SK-N-SH treated with all-trans-retinoic acid at 6 μM for 48 hours (cell line): ENCODE results near the gene SMARCD1.

Experiments used
- ATAC-seq: fragments of 200-7000 bp; cut with Tn5 transposase; 3 replicates; pipeline ENCODE4 v1.9.1; 2020; ENCODE audit warnings: mild to moderate bottlenecking, moderate library complexity
- ARNTL ChIP-seq: fragments of 450-650 bp; formaldehyde crosslinking; IDR thresholded peaks from 2 replicates; pipeline ENCODE4 v1.5.0; 2020; ENCODE audit warnings: low read depth, mild to moderate bottlenecking, moderate library complexity, borderline replicate concordance
- BACH2 ChIP-seq: fragments of 250-450 bp; sonication (Bioruptor Pico); IDR thresholded peaks from 2 replicates; pipeline ENCODE4 v1.9.0; 2021; ENCODE audit warnings: mild to moderate bottlenecking, borderline replicate concordance
- CREB5 ChIP-seq: fragments of 250-450 bp; sonication (Bioruptor Pico); IDR thresholded peaks from 2 replicates; pipeline ENCODE4 v1.5.1; 2020; ENCODE audit warnings: low read depth, mild to moderate bottlenecking, moderate library complexity
- CSDC2 ChIP-seq: fragments of 250-450 bp; sonication (Bioruptor Pico); IDR thresholded peaks from 2 replicates; pipeline ENCODE4 v1.5.0; 2020; ENCODE audit warnings: mild to moderate bottlenecking, moderate library complexity
- ESRRG ChIP-seq: fragments of 250-450 bp; sonication (Bioruptor Pico); IDR thresholded peaks from 2 replicates; pipeline ENCODE4 v1.6.1; 2021; ENCODE audit warnings: mild to moderate bottlenecking
- GLIS3 ChIP-seq: fragments of 250-450 bp; sonication (Bioruptor Pico); IDR thresholded peaks from 2 replicates; pipeline ENCODE4 v1.5.0; 2020; ENCODE audit warnings: mild to moderate bottlenecking, moderate library complexity
- ISL1 ChIP-seq: fragments of 250-450 bp; sonication (Bioruptor Pico); IDR thresholded peaks from 2 replicates; pipeline ENCODE4 v2.1.2; 2022; ENCODE audit warnings: mild to moderate bottlenecking, moderate library complexity
- OSR1 ChIP-seq: fragments of 250-450 bp; sonication (Bioruptor Pico); IDR thresholded peaks from 2 replicates; pipeline ENCODE4 v1.8.0; 2022; ENCODE audit warnings: moderate library complexity, mild to moderate bottlenecking, inconsistent platforms
- PPARA ChIP-seq: fragments of 250-450 bp; sonication (Bioruptor Pico); IDR thresholded peaks from 2 replicates; pipeline ENCODE4 v1.5.0; 2020; ENCODE audit warnings: mild to moderate bottlenecking, borderline replicate concordance
- RARB ChIP-seq: fragments of 250-450 bp; sonication (Bioruptor Pico); IDR thresholded peaks from 2 replicates; pipeline ENCODE4 v1.8.0; 2021; ENCODE audit warnings: mild to moderate bottlenecking, moderate library complexity
- SNAI2 ChIP-seq: fragments of 250-450 bp; sonication (Bioruptor Pico); IDR thresholded peaks from 2 replicates; pipeline ENCODE4 v1.5.0; 2020; ENCODE audit warnings: mild to moderate bottlenecking, moderate library complexity
- TCF4 ChIP-seq: fragments of 250-450 bp; sonication (Bioruptor Pico); IDR thresholded peaks from 2 replicates; pipeline ENCODE4 v1.8.0; 2021; ENCODE audit warnings: mild to moderate bottlenecking, moderate library complexity, borderline replicate concordance
- TOX ChIP-seq: fragments of 250-450 bp; sonication (Bioruptor Pico); IDR thresholded peaks from 2 replicates; pipeline ENCODE4 v1.8.0; 2021; ENCODE audit warnings: mild to moderate bottlenecking, moderate library complexity, borderline replicate concordance
- ZC3H10 ChIP-seq: fragments of 250-450 bp; sonication (Bioruptor Pico); IDR thresholded peaks from 2 replicates; pipeline ENCODE4 v1.5.1; 2021; ENCODE audit warnings: mild to moderate bottlenecking, moderate library complexity
- ZFP3 ChIP-seq: fragments of 250-450 bp; sonication (Bioruptor Pico); IDR thresholded peaks from 2 replicates; pipeline ENCODE4 v1.5.0; 2020; ENCODE audit warnings: mild to moderate bottlenecking, moderate library complexity
- ZNF565 ChIP-seq: fragments of 450-650 bp; formaldehyde crosslinking; conservative IDR thresholded peaks from 2 replicates; pipeline ENCODE4 v1.5.0; 2020; ENCODE audit warnings: low read depth, mild to moderate bottlenecking, moderate library complexity
- ZNF70 ChIP-seq: fragments of 450-650 bp; formaldehyde crosslinking; IDR thresholded peaks from 2 replicates; pipeline ENCODE4 v1.5.0; 2020; ENCODE audit warnings: mild to moderate bottlenecking, moderate library complexity
- ZNF8 ChIP-seq: fragments of 450-650 bp; formaldehyde crosslinking; IDR thresholded peaks from 2 replicates; pipeline ENCODE4 v1.5.0; 2020; ENCODE audit warnings: mild to moderate bottlenecking, moderate library complexity
- TF ChIP-seq, protein P1 (sequence below): fragments of 250-450 bp; sonication (Bioruptor Pico); IDR thresholded peaks from 2 replicates; pipeline ENCODE4 v1.5.1; 2021; ENCODE audit warnings: mild to moderate bottlenecking, moderate library complexity
- TF ChIP-seq, protein P2 (sequence below): fragments of 250-450 bp; sonication (Bioruptor Pico); IDR thresholded peaks from 2 replicates; pipeline ENCODE4 v1.8.0; 2021; ENCODE audit warnings: low read depth, mild to moderate bottlenecking, moderate library complexity, borderline replicate concordance
- TF ChIP-seq, protein P3 (sequence below): fragments of 250-450 bp; sonication (Bioruptor Pico); IDR thresholded peaks from 2 replicates; pipeline ENCODE4 v1.8.0; 2020; ENCODE audit warnings: mild to moderate bottlenecking, moderate library complexity, borderline replicate concordance

The SMARCD1 gene

GRCh38 chr12:50097952-50098351 is 12.8 kb downstream of the SMARCD1 start (continued):
- TF ChIP-seq ZFP3 (no peak), ZC3H10 (no peak), SNAI2 (no peak), BACH2 (CRISPR knock-in tag) (no peak), ZNF565 (CRISPR knock-in tag) (no peak), ZNF70 (CRISPR knock-in tag) (no peak), OSR1 (CRISPR knock-in tag) (no peak), PPARA (CRISPR knock-in tag) (no peak)
- TF ChIP-seq, all 23 proteins: peak for 0

DNA sequence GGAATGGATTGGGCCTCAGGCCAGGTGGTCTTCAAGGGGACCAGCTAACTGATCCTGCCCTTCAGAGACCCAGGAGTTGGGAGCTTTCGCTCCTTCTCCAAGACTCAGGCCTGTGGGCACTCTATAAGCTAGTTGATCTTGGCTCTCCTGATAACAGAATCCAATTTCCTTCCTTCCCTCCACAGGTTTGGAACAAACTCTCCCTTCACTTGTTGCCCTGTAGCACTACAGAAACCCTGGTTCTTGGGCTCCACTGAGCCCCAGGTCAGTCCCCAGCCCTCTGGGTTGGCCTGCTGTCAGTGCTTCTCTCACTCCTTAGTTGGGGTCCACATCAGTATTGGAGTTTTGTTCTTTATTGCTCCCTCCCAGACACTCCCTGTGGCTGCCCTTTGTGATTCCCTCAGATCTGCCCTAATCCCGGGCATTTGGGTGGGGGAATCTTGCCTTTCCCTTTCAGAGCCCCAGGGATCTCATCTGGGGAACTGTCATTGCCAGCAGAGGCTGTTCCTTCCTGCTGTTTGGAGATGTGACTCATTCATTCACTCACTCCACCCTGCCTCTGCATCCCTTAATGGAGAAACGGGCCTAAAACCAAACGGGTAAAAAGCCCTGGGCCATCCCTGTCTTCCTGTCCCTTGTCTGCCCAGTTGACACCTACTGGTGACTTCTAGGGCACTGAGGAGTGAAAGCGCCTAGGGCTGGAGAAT is 14.3 kb downstream of the SMARCD1 start:
- ATAC-seq, result no peak
- TF ChIP-seq, protein P1, sequence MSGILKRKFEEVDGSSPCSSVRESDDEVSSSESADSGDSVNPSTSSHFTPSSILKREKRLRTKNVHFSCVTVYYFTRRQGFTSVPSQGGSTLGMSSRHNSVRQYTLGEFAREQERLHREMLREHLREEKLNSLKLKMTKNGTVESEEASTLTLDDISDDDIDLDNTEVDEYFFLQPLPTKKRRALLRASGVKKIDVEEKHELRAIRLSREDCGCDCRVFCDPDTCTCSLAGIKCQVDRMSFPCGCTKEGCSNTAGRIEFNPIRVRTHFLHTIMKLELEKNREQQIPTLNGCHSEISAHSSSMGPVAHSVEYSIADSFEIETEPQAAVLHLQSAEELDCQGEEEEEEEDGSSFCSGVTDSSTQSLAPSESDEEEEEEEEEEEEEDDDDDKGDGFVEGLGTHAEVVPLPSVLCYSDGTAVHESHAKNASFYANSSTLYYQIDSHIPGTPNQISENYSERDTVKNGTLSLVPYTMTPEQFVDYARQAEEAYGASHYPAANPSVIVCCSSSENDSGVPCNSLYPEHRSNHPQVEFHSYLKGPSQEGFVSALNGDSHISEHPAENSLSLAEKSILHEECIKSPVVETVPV (CRISPR knock-in tag), result no peak
- TF ChIP-seq ISL1, result no peak
- no peak for TF ChIP-seq ZNF8
- TF ChIP-seq SNAI2, result no peak
- no peak for TF ChIP-seq ESRRG (CRISPR knock-in tag)
- no peak for TF ChIP-seq OSR1 (CRISPR knock-in tag)
- no peak for TF ChIP-seq ARNTL
- TF ChIP-seq, protein P2, sequence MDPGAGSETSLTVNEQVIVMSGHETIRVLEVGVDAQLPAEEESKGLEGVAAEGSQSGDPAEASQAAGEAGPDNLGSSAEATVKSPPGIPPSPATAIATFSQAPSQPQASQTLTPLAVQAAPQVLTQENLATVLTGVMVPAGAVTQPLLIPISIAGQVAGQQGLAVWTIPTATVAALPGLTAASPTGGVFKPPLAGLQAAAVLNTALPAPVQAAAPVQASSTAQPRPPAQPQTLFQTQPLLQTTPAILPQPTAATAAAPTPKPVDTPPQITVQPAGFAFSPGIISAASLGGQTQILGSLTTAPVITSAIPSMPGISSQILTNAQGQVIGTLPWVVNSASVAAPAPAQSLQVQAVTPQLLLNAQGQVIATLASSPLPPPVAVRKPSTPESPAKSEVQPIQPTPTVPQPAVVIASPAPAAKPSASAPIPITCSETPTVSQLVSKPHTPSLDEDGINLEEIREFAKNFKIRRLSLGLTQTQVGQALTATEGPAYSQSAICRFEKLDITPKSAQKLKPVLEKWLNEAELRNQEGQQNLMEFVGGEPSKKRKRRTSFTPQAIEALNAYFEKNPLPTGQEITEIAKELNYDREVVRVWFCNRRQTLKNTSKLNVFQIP, result no peak
- no peak for TF ChIP-seq TCF4 (CRISPR knock-in tag)
- no peak for TF ChIP-seq ZNF70 (CRISPR knock-in tag)
- no peak for TF ChIP-seq TOX (CRISPR knock-in tag)
- TF ChIP-seq ZFP3, result no peak

GRCh38 chr12:50100561-50100960 is 15.4 kb downstream of the SMARCD1 start:
- TF ChIP-seq GLIS3 (CRISPR knock-in tag) (no peak), BACH2 (CRISPR knock-in tag) (no peak), SNAI2 (no peak), TOX (CRISPR knock-in tag) (no peak), ISL1 (no peak), ESRRG (CRISPR knock-in tag) (no peak), ZFP3 (no peak), ARNTL (no peak), TCF4 (CRISPR knock-in tag) (no peak), ZNF565 (CRISPR knock-in tag) (no peak)
- TF ChIP-seq, protein P3, sequence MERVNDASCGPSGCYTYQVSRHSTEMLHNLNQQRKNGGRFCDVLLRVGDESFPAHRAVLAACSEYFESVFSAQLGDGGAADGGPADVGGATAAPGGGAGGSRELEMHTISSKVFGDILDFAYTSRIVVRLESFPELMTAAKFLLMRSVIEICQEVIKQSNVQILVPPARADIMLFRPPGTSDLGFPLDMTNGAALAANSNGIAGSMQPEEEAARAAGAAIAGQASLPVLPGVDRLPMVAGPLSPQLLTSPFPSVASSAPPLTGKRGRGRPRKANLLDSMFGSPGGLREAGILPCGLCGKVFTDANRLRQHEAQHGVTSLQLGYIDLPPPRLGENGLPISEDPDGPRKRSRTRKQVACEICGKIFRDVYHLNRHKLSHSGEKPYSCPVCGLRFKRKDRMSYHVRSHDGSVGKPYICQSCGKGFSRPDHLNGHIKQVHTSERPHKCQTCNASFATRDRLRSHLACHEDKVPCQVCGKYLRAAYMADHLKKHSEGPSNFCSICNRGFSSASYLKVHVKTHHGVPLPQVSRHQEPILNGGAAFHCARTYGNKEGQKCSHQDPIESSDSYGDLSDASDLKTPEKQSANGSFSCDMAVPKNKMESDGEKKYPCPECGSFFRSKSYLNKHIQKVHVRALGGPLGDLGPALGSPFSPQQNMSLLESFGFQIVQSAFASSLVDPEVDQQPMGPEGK, result no peak
- no peak for ATAC-seq

DNA sequence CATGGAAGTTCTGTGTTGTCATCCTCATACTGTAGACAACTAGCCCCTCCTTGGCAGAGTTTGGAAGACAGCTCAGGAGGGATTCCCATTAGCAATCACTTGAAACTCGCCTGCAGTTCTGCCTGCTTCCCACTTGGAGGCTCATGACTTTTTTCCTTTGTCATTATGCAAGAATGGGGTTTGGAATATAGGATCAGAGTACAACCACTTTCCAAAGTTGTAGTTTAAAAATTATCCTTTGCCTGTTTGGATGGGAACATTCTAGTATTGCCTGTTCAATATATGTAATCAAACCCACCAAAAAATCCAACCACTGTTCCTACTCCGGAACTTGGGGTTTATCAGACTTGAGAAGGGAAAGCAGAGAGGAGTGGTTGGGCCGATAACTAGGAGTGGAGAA is 16.5 kb downstream of the SMARCD1 start:
- peak; percentile 67 for ATAC-seq
- TF ChIP-seq OSR1 (CRISPR knock-in tag) (no peak), ZC3H10 (no peak), CSDC2 (no peak), ZNF8 (no peak)

- no peak for ATAC-seq
- TF ChIP-seq ZFP3 (no peak), ESRRG (CRISPR knock-in tag) (no peak), RARB (no peak), PPARA (CRISPR knock-in tag) (no peak), SNAI2 (no peak), ZNF70 (CRISPR knock-in tag) (no peak), CREB5 (no peak), TCF4 (CRISPR knock-in tag) (no peak), CSDC2 (no peak), ZNF8 (no peak), TOX (CRISPR knock-in tag) (no peak)
- TF ChIP-seq, protein P2, result no peak
These were observed 17.0 kb downstream of the SMARCD1 start for GRCh38 chr12:50102131-50102531.
